Measurements from ENCODE around the gene CPNE9. TPM values are rescaled to one million over a fixed set of nuclear protein-coding genes. Genes with fewer than 3 reads are reported as not detected.

CPNE9 gene
- total RNA-seq, 2 donors from 2014 or later: not detected

DNA sequence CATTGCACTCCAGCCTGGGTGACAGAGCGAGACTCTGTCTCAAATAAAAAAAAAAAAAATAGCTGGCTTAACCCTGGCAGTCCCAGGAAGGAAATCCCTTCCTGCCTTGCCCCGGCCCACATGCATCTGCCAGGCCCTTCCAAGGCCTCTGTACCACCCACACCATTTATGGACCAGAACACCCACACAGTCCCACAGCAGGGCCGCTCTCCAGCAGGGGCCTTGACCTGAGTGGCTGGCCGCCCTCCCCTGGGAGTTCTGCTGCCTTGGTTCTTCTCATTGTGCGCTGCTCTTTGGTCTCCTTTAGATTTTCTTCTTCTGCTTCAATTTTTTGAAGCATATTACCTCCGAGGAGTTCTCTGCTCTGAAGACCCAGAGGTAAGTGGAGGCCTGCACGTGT is 16.1 kb upstream of the CPNE9 start:
- no peaks in the 10 kb centered on the region for H3K27me3 ChIP-seq
- TF ChIP-seq, protein P1, sequence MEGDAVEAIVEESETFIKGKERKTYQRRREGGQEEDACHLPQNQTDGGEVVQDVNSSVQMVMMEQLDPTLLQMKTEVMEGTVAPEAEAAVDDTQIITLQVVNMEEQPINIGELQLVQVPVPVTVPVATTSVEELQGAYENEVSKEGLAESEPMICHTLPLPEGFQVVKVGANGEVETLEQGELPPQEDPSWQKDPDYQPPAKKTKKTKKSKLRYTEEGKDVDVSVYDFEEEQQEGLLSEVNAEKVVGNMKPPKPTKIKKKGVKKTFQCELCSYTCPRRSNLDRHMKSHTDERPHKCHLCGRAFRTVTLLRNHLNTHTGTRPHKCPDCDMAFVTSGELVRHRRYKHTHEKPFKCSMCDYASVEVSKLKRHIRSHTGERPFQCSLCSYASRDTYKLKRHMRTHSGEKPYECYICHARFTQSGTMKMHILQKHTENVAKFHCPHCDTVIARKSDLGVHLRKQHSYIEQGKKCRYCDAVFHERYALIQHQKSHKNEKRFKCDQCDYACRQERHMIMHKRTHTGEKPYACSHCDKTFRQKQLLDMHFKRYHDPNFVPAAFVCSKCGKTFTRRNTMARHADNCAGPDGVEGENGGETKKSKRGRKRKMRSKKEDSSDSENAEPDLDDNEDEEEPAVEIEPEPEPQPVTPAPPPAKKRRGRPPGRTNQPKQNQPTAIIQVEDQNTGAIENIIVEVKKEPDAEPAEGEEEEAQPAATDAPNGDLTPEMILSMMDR (IDR thresholded peaks at IDR 0.05): no peak
- peaks cover 100% of the 10 kb centered on the region for H3K36me3 ChIP-seq
- no peak for DNase-seq (ENCODE audit: low spot score)
- no peak overlapping the region for H3K27ac ChIP-seq
- no peaks in the 10 kb centered on the region for H3K9me3 ChIP-seq
- H3K4me1 ChIP-seq: peaks cover 0 to 12% of the 10 kb centered on the region in 2 donors
- no peak overlapping the region for H3K4me3 ChIP-seq

DNA sequence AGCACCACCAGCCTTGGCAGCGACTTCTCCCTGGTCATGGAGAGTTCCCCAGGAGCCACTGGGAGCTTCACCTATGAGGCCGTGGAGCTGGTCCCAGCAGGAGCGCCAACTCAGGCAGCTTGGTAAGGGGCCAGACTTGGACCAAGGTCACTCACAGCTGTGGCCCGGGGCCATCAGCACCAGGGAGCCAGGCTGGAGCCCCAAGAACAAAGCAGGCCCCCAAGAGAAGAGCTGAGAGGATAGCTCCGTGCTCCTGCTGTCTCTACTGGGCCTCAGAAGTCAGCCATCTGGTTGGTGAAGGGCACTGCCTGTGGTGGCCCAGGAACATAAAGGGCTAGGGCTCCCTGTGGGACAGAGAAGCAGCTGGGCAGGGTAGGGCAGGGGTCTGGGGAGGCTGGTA is 14.7 kb upstream of the CPNE9 start:
- H3K27me3 ChIP-seq: no peaks in the 10 kb centered on the region
- DNase-seq (ENCODE audit: low spot score): no peak
- H3K4me3 ChIP-seq: no peak overlapping the region
- peaks cover 100% of the 10 kb centered on the region for H3K36me3 ChIP-seq
- TF ChIP-seq, protein P1 (IDR thresholded peaks at IDR 0.05): no peak
- H3K4me1 ChIP-seq: peaks cover 0 to 12% of the 10 kb centered on the region in 2 donors
- H3K27ac ChIP-seq: peak overlapping the region in 1 of 2 donors; percentile 16
- no peaks in the 10 kb centered on the region for H3K9me3 ChIP-seq

- peaks cover 100% of the 10 kb centered on the region for H3K36me3 ChIP-seq
- no peak overlapping the region for H3K27ac ChIP-seq
- DNase-seq (ENCODE audit: low spot score): no peak
- TF ChIP-seq, protein P1 (IDR thresholded peaks at IDR 0.05): no peak
- H3K9me3 ChIP-seq: no peaks in the 10 kb centered on the region
- H3K4me3 ChIP-seq: no peak overlapping the region
- peaks cover 0 to 12% of the 10 kb centered on the region in 2 donors for H3K4me1 ChIP-seq
- no peaks in the 10 kb centered on the region for H3K27me3 ChIP-seq
These were observed 13.9 kb upstream of the CPNE9 start for GRCh38 chr3:9689757-9690156.

DNA sequence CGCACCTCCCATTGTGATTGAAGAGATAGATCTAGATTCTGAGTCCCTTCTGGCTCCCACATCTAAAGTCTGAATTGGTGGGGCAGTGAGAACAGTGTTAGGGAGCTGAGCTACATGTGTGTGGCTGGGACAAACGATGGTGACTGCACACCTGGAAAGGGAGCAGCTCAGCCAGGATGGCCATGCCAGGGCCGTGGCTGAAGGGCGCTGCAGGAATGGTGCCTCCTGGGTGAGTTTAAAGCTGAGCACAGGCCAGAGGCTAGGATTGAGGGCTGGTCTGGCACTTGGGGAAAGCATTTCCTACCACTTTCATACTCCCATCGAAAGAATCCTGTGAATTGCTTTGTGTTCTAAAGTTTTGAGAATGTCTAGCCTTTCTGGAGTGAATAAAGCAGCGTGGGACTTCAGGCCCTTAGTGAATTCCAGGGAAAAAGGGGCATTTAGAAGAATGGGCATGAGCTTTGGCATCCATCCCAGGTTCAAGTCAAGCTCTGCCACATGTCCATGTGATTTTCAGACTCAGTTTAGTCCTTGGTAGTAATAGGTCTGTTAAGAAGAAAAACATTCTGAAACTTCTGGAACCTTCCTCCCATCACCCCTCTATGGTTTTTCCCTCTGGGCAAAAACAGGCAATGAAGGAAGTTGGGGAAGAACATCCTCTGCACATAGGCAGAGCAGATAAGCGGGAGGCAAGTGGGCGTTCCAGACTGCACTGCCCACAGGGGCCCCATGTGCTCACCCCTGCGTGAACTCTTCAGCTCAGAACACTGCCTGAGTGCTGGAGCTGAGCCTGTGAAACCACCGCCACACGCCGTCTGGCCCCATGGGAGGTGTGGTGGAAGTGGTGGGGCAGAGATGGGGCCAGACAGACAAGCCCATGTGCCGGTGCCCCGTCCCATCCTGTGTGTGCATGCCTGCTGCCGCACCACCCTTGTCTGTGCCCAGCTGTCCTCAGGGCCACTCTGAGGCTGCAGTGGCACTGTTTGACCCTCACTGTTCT is 12.9 kb upstream of the CPNE9 start:
- peak overlapping the region; percentile 42 to 55 for H3K27ac ChIP-seq
- H3K4me1 ChIP-seq: peaks cover 0 to 12% of the 10 kb centered on the region in 2 donors
- DNase-seq (ENCODE audit: low spot score): no peak
- H3K9me3 ChIP-seq: no peaks in the 10 kb centered on the region
- peaks cover 100% of the 10 kb centered on the region for H3K36me3 ChIP-seq
- no peak overlapping the region for H3K4me3 ChIP-seq
- TF ChIP-seq, protein P1 (IDR thresholded peaks at IDR 0.05): no peak
- H3K27me3 ChIP-seq: no peaks in the 10 kb centered on the region

- H3K36me3 ChIP-seq: peaks cover 99% of the 10 kb centered on the region
- no peaks in the 10 kb centered on the region for H3K9me3 ChIP-seq
- peak overlapping the region; percentile 42 to 55 for H3K27ac ChIP-seq
- no peaks in the 10 kb centered on the region for H3K27me3 ChIP-seq
- TF ChIP-seq, protein P1 (IDR thresholded peaks at IDR 0.05): no peak
- no peak for DNase-seq (ENCODE audit: low spot score)
- H3K4me1 ChIP-seq: peaks cover 0 to 16% of the 10 kb centered on the region in 2 donors
- H3K4me3 ChIP-seq: no peak overlapping the region
These were observed 12.0 kb upstream of the CPNE9 start for GRCh38 chr3:9691636-9692035.
